GM19043 (cell line): Measurements from ENCODE around the gene UNC45B.
"Not testable (repeated sequence)": the region's sequence is repeated elsewhere in the genome, so short reads cannot be mapped to it uniquely, and the experiment has no call there.

Experiments
- ATAC-seq: cut with Tn5 transposase; IDR thresholded peaks from one replicate; pipeline ENCODE4 v1.9.1; 2021; ENCODE audit warnings: low read depth; ENCODE audit not compliant: unreplicated experiment

Gene UNC45B

GRCh38 chr17:35169835-35170363 is 22.3 kb downstream of the UNC45B start:
- ATAC-seq = no peak

GRCh38 chr17:35170968-35171771 is 23.6 kb downstream of the UNC45B start:
- no peak for ATAC-seq

- no peak for ATAC-seq
Observed at GRCh38 chr17:35171834-35172233, 24.2 kb downstream of the UNC45B start.

GRCh38 chr17:35172321-35172720 is 24.7 kb downstream of the UNC45B start:
- not testable (repeated sequence) for ATAC-seq

- no peak for ATAC-seq
Observed at GRCh38 chr17:35174835-35175334, 27.3 kb downstream of the UNC45B start.

DNA sequence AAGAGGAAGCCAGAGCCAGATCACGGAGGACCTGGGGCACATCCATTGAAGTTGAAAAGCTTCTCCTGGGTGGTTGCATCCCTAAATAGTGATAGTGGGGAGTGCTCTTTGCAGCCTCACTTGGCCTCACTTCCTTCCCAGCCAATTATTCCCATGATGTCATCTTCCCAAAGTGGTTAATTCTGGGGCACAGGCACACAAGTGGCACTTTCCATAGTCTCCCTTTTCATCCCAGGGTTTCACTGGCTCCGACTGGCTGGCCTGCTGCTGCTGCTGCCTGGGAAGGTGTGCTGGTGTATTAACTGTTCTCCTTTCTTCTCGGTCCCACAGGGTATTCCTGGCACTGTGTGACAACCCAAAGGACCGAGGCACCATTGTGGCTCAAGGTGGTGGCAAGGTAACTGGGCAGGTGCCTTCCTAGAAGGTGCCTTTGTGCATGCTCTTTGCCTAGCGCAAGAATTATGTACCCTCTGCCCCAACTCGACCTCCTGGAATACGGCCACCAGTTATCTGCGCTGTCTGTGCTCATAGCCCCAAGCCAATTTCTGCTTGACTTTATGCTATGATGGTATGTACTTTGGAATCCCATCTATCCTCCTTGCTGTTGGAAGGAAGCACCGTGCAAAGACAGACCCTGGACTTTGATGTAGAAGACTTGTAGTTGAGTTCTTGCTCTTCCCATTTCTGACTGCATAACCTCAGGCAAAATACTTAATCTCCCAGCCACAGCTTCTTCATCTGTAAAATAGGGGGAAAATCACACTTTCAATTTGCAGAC is 28.2 kb downstream of the UNC45B start:
- ATAC-seq = no peak

- no peak for ATAC-seq
Observed at GRCh38 chr17:35176897-35177296, 29.3 kb downstream of the UNC45B start.

GRCh38 chr17:35179379-35179778 is 31.8 kb downstream of the UNC45B start:
- not testable (repeated sequence) for ATAC-seq

- ATAC-seq = no peak
Observed at GRCh38 chr17:35183332-35183731, 35.7 kb downstream of the UNC45B start.

- no peak for ATAC-seq
Observed at GRCh38 chr17:35184274-35184673, 36.7 kb downstream of the UNC45B start.

- no peak for ATAC-seq
Observed at GRCh38 chr17:35185849-35186248, 38.2 kb downstream of the UNC45B start.

DNA sequence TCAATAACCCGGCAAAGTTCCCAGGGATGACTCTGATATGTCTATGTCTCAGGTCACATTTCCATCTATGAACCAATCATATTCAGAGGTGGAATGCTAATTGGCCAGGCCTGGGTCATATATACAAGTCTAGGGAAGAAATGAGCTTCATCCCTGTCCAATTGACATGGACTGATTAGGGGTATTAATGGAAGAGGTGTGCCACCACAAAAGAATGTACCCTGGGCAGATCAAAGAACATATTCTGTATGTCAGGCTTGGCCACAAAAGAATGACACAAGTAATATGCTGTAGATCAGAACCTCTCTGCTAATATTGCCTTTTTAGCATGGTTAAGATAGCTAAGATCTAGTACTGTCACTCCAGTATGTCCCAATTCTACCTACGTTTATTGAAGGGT is 39.9 kb downstream of the UNC45B start:
- ATAC-seq = no peak

- ATAC-seq = no peak
Observed at GRCh38 chr17:35188111-35188510, 40.5 kb downstream of the UNC45B start.

- no peak for ATAC-seq
Observed at GRCh38 chr17:35189291-35189690, 41.7 kb downstream of the UNC45B start.

DNA sequence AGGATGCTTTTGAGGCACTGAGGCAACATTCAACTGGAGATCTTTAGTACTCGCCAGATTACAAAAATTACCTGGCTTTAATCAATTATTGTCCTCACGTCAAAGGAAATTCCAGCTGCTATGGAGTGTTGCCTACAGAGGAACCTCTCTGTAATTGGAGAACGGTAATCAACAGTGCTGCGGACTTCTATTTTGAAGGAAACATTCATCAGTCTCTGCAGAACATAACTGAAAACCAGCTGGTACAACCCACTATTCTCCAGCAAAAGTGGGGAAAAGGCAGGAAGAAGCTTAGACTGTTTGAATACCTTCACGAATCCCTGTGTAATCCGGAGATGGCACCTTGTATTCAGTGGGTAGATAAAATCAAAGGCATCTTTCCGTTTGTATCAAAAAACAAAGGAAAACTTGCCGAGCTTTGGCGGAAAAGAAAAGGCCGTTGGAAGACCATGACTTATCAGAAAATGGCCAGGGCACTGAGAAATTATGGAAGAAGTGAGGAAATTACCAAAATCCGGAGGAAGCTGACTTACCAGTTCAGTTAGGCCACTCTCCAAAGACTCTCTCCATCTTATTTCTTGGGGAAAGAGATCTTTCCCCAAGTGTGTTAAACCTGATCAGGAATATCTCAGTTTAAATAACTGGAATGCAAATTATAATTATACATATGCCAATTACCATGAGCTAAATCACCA is 43.5 kb downstream of the UNC45B start:
- ATAC-seq = no peak

- no peak for ATAC-seq
Observed at GRCh38 chr17:35192708-35193107, 45.1 kb downstream of the UNC45B start.

- not testable (repeated sequence) for ATAC-seq
Observed at GRCh38 chr17:35194001-35194400, 46.4 kb downstream of the UNC45B start, which contains the start of gene SLC35G3. SLC35G3 (minus strand) TSS chr17:35194393; CDS start chr17:35194307, 86 bp downstream.

DNA sequence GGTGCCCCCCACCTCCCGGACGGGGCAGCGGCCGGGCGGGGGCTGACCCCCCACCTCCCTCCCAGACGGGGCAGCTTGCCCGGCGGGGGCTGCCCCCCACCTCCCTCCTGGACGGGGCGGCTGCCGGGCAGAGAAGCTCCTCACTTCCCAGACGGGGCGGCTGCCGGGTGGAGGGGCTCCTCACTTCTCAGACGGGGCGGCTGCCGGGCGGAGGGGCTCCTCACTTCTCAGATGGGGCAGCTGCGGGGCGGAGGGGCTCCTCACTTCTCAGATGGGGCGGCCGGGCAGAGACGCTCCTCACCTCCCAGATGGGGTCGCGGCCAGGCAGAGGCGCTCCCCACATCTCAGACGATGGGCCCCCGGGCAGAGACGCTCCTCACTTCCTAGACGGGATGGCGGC is 47.4 kb downstream of the UNC45B start:
- not testable (repeated sequence) for ATAC-seq

DNA sequence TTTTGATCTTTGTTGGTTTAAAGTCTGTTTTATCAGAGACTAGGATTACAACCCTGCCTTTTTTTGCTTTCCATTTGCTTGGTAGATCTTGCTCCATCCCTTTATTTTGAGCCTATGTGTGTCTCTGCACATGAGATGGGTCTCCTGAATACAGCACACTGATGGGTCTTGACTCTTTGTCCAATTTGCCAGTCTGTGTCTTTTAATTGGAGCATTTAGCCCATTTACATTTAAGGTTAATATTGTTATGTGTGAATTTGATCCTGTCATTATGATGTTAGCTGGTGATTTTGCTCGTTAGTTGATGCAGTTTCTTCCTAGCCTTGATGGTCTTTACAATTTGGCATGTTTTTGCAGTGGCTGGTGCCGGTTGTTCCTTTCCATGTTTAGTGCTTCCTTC is 55.0 kb downstream of the UNC45B start:
- ATAC-seq = not testable (repeated sequence)

DNA sequence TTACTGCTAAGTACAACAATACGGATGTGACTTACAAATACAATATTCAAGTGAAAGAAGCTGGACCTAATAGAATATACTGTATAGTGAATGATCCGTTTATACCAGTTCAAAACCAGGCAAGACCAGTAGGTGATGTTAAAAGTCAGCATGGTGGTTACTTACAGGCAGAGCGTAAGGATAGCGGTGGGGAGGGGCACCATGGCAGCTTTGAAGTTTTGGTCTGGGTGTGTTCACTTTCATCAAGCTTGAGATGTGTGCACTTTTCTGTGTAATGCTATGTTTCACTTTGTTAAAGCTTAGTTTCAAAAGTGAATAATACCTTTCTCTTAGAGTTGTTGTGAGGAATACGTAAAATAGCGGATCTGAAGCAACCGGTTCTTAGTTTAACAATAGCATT is 63.1 kb downstream of the UNC45B start:
- no peak for ATAC-seq

DNA sequence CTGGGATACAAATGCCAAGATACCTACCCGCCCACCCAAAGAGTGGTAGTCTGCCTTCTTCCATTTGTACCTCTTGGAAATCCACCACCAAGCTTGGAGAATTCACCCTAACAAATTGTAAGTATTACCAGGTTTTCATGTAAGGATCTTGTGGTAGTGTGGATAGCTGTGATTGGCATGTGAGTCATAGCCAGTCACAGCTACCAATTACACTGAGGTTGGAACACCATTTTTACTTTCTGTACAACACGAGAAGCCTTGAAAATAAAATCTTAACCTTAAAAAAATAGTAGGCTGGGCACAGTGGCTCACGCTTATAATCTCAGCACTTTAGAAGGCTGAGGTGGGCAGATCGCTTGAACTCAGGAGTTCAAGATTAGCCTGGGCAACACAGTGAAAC is 65.1 kb downstream of the UNC45B start:
- ATAC-seq = no peak
